ENCODE data around the gene ETV3. TPM values are rescaled to one million over a fixed set of nuclear protein-coding genes. Genes with fewer than 3 reads are reported as not detected.
"Not testable (repeated sequence)": the region's sequence is repeated elsewhere in the genome, so short reads cannot be mapped to it uniquely, and the experiment has no call there.

The ETV3 gene
- total RNA-seq, 4 donors from 2014 or later, result 17.7 to 27.3 (median 20.5) TPM

DNA sequence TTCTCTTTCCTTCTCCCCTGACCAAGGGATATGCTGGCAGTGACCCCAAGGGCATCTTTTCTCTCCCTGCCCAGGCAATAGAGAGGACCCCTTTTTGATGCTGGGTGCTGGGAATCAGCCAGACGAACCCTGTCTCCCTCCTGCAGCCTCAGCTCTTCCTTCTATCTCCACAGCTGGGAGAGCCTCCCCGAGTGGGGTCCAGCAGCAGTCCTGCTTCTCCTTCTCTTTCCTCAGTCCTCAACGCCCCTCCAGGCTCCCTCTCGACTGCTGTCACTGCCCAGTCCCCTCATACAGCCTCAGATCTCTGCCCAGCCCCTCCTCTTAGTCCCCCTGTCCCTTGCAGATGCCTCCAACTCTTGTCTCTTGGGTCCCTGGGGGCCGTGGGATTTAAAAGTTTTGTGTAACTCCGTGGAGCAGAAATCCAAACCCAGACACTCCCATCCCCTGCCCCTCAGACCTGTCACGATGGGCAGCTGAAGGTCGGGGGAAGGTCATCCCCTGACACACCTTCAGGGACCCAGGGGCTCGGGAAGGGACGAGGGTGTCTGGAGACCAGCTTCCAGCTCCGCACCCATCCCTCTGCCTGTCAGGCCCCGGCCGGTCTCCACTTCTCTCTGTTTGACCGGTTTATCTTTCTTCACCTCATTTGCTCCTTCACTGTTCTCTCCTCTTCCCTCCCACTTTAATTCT is 32.8 kb downstream of the ETV3 start:
- H3K36me3 ChIP-seq, result no peaks in the 10 kb centered on the region
- TF ChIP-seq EP300 (IDR thresholded peaks at IDR 0.05) (no peak), POLR2AphosphoS5 (IDR thresholded peaks at IDR 0.05) (no peak), POLR2A (IDR thresholded peaks at IDR 0.05) (no peak)
- TF ChIP-seq, protein P1, sequence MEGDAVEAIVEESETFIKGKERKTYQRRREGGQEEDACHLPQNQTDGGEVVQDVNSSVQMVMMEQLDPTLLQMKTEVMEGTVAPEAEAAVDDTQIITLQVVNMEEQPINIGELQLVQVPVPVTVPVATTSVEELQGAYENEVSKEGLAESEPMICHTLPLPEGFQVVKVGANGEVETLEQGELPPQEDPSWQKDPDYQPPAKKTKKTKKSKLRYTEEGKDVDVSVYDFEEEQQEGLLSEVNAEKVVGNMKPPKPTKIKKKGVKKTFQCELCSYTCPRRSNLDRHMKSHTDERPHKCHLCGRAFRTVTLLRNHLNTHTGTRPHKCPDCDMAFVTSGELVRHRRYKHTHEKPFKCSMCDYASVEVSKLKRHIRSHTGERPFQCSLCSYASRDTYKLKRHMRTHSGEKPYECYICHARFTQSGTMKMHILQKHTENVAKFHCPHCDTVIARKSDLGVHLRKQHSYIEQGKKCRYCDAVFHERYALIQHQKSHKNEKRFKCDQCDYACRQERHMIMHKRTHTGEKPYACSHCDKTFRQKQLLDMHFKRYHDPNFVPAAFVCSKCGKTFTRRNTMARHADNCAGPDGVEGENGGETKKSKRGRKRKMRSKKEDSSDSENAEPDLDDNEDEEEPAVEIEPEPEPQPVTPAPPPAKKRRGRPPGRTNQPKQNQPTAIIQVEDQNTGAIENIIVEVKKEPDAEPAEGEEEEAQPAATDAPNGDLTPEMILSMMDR (IDR thresholded peaks at IDR 0.05), result no peak
- no peak for ATAC-seq
- WGBS, 2 donors (ENCODE audit: low coverage in 1 of 2), result 59 to 65% methylated on average over 2 to 10 of the region's 14 CpGs
- H3K4me1 ChIP-seq, result no peaks in the 10 kb centered on the region
- no peak overlapping the region for H3K27ac ChIP-seq
- peaks cover 77% of the 10 kb centered on the region for H3K27me3 ChIP-seq
- no peak overlapping the region for H3K4me3 ChIP-seq
- H3K9me3 ChIP-seq, result no peaks in the 10 kb centered on the region

- H3K4me1 ChIP-seq, result no peaks in the 10 kb centered on the region
- WGBS, 2 donors (ENCODE audit: low coverage in 1 of 2), result 66 to 74% methylated on average over 6 of the region's 6 CpGs
- H3K36me3 ChIP-seq, result no peaks in the 10 kb centered on the region
- H3K27me3 ChIP-seq, result peaks cover 71% of the 10 kb centered on the region
- ATAC-seq, result no peak
- H3K9me3 ChIP-seq, result no peaks in the 10 kb centered on the region
- H3K27ac ChIP-seq, result no peak overlapping the region
- TF ChIP-seq, protein P1 (IDR thresholded peaks at IDR 0.05), result no peak
- TF ChIP-seq POLR2AphosphoS5 (IDR thresholded peaks at IDR 0.05), result no peak
- no peak for TF ChIP-seq POLR2A (IDR thresholded peaks at IDR 0.05)
- TF ChIP-seq EP300 (IDR thresholded peaks at IDR 0.05), result no peak
- no peak overlapping the region for H3K4me3 ChIP-seq
Measured at GRCh38 chr1:157104598-157105293, 33.4 kb downstream of the ETV3 start.

- Histone ChIP-seq H3K9me3 (no peaks in the 10 kb centered on the region), H3K27ac (no peak overlapping the region), H3K36me3 (no peaks in the 10 kb centered on the region), H3K27me3 (peaks cover 56% of the 10 kb centered on the region), H3K4me1 (no peaks in the 10 kb centered on the region), H3K4me3 (no peak overlapping the region)
- WGBS, 2 donors (ENCODE audit: low coverage in 1 of 2), result 44 to 61% methylated on average over 2 to 5 of the region's 5 CpGs
- TF ChIP-seq, protein P1 (IDR thresholded peaks at IDR 0.05), result no peak
- TF ChIP-seq POLR2A (IDR thresholded peaks at IDR 0.05) (no peak), EP300 (IDR thresholded peaks at IDR 0.05) (no peak), POLR2AphosphoS5 (IDR thresholded peaks at IDR 0.05) (no peak)
- ATAC-seq, result no peak
Measured at GRCh38 chr1:157103268-157103667, 34.9 kb downstream of the ETV3 start.

DNA sequence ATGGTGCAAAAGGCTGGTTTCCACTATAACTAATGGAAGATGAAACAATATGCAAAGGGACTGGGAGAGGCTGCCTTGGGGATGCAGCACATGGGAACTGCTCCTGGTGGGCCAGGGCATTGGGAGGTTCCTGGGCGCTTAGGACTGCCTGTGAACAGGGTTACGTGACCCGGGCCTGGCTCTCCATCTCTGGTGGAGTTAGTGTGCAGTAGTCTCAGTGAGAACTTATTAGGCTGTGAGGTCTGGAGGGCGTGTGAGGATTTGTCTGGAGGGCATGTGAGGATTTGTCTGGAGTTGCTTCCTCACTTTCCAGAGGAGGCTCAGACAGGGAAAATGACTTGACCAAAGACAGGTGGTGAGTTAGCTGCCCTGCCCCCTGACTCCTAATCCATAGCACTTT is 37.0 kb downstream of the ETV3 start:
- ATAC-seq, result no peak
- H3K27ac ChIP-seq, result no peak overlapping the region
- H3K4me1 ChIP-seq, result no peaks in the 10 kb centered on the region
- no peaks in the 10 kb centered on the region for H3K9me3 ChIP-seq
- no peaks in the 10 kb centered on the region for H3K36me3 ChIP-seq
- H3K27me3 ChIP-seq, result peaks cover 35% of the 10 kb centered on the region
- no peak for TF ChIP-seq POLR2AphosphoS5 (IDR thresholded peaks at IDR 0.05)
- WGBS, 2 donors (ENCODE audit: low coverage in 1 of 2), result 85 to 87% methylated on average over 3 to 4 of the region's 4 CpGs
- H3K4me3 ChIP-seq, result no peak overlapping the region

DNA sequence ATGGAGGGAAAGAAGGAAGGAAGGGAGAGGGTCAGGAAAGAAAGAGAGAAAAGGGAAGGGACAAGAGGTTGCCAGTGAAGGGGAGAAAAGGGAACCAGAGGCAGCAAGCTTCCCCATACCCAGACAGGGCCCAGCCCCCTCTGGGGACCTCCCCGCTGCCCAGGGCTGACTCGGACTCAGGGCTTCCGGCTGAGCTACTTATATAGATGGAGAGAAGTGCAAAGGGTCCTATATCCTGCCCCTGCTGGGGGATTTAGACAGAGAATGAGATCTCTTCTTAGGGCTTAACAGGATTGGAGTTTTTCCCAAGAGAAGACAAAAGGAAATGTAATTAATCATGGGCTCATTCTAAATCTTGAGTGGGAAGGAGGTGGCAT is 38.6 kb downstream of the ETV3 start, which contains the start of gene ETV3L:
Gene ETV3L (minus strand): TSS at position 176 of the 377 bp plus-strand sequence. CDS start 285 bp downstream, outside the sequence.
- no peaks in the 10 kb centered on the region for H3K4me1 ChIP-seq
- H3K36me3 ChIP-seq, result no peaks in the 10 kb centered on the region
- H3K27me3 ChIP-seq, result peaks cover 22% of the 10 kb centered on the region
- H3K9me3 ChIP-seq, result no peaks in the 10 kb centered on the region
- WGBS, 2 donors (ENCODE audit: low coverage in 1 of 2), result 41 to 56% methylated on average over 3 of the region's 3 CpGs
- no peak within 1 kb of the TSS for H3K27ac ChIP-seq
- TF ChIP-seq POLR2A (IDR thresholded peaks at IDR 0.05) (no peak), POLR2AphosphoS5 (IDR thresholded peaks at IDR 0.05) (no peak), EP300 (IDR thresholded peaks at IDR 0.05) (no peak)
- TF ChIP-seq, protein P1 (IDR thresholded peaks at IDR 0.05), result no peak
- no peak within 1 kb of the TSS for H3K4me3 ChIP-seq
- no peak for ATAC-seq

DNA sequence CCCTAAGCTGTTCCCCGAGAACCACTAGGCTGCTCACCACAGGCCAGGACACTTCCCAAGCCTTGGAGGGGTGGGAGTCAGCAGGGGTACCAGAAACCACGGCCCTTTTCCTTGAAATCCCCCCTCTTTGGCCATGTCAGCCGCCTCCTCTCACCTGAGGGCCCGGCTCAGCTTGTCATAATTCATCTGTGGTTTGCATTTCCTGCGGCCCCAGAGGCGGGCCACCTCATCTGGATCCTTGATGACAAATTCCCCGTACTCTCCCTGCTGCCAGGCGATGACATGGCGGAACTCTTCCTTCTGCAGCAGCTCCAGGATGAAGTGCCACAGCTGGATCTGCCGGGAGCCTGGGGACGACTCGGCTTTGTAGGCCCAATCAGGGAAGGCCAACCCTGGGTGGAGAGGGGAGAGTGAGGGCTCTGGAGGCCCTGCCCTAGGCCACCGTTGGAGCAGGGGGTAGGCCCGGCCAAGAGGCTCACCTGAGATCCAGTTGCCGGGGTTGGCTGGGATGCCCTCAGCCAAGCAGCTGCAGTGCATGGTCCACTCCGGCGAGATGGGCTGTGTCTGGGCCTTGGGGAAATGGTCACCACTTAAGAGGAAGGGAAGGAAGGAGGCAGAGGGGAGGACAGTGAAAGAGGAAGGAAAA is 39.1 kb downstream of the ETV3 start:
- ATAC-seq, H3K4me1 ChIP-seq, H3K9me3 ChIP-seq, H3K27ac ChIP-seq, H3K4me3 ChIP-seq, H3K36me3 ChIP-seq: not testable (repeated sequence)
- H3K27me3 ChIP-seq, result peaks cover 22% of the 10 kb centered on the region
- 80% methylated on average over 2 of the region's 17 CpGs; no CpG with 5 or more reads in 1 of the 2 donors for WGBS, 2 donors (ENCODE audit: low coverage in 1 of 2)

All from gastroesophageal sphincter (tissue), 4 donors.